ENCODE data around the gene FADS2. TPM values are rescaled to one million over a fixed set of nuclear protein-coding genes. Genes with fewer than 3 reads are reported as not detected.

FADS2 gene
- total and polyA plus RNA-seq, 10 of the 15 experiments (the other 5 are each of a cell fraction or from before 2014, with no cell fraction given) = 3.3 to 313 (median 149) TPM

GRCh38 chr11:61903845-61904244 is 75.7 kb downstream of the FADS2 start:
- no peak for DNase-seq (ENCODE audit: low read depth, low spot score)
- 49% methylated on average over 3 of the region's 3 CpGs for WGBS (ENCODE audit: insufficient coverage, insufficient replicate concordance, low lambda C conversion rate, missing lambda C conversion rate)

More at GRCh38 chr11:61903845-61904244, 75.7 kb downstream of the FADS2 start:
- intact Hi-C loops (cut with micrococcal nuclease; ENCODE audit: unreplicated experiment) = no loop called here
- no peak overlapping the region for H3K4me3 ChIP-seq
- no peaks in the 10 kb centered on the region for H3K79me2 ChIP-seq (ENCODE audit: control insufficient read depth, insufficient read depth, low read length)
- TF ChIP-seq TAF1 (IDR thresholded peaks at IDR 0.05; ENCODE audit: borderline replicate concordance, low read depth, low read length) (no peak), IRF5 (IDR thresholded peaks at IDR 0.05; ENCODE audit: borderline replicate concordance) (no peak), KAT2A (conservative IDR thresholded peaks at IDR 0.05; ENCODE audit: control insufficient read depth, low read depth, low read length) (no peak)
- H4K20me1 ChIP-seq (ENCODE audit: control insufficient read depth, insufficient read depth) = no peaks in the 10 kb centered on the region
- no peaks in the 10 kb centered on the region for H3K4me1 ChIP-seq (ENCODE audit: control insufficient read depth, insufficient read depth, low read length)
- no peaks in the 10 kb centered on the region for H3K36me3 ChIP-seq (ENCODE audit: control insufficient read depth in 2 of 2, insufficient read depth in 2 of 2, low read length in 1 of 2)
- ChIA-PET CTCF (interaction anchor here (0.6 to 11.4 kb wide), 7 partner anchors 7 to 175 kb away, joined by 3 to 321 read pairs (median 3); no protein-coding TSS in a partner anchor), POLR2A (no interaction called here), SMC1A (ENCODE audit: uncharacterized antibody, unreplicated experiment) (interaction anchor here (1.2 to 11.0 kb wide), 3 partner anchors 103 to 202 kb away, joined by 3 to 168 read pairs (median 3); no protein-coding TSS in a partner anchor), RAD21 (ENCODE audit: unreplicated experiment) (interaction anchor here (1.3 to 9.3 kb wide), 3 partner anchors 44 to 204 kb away, joined by 4 to 175 read pairs (median 6); no protein-coding TSS in a partner anchor)
- H3K4me2 ChIP-seq (ENCODE audit: control insufficient read depth, insufficient read depth) = no peak overlapping the region
- H3K27ac ChIP-seq (ENCODE audit: control insufficient read depth, insufficient read depth) = no peak overlapping the region
- H3K27me3 ChIP-seq (replicated peaks in 1 of 2; ENCODE audit: control insufficient read depth in 2 of 2, insufficient read depth in 2 of 2, low read length in 1 of 2) = peaks cover 0 to 1% of the 10 kb centered on the region in 2 experiments; a peak in 1 of 4 replicates
- no peaks in the 10 kb centered on the region for H3K9me3 ChIP-seq (replicated peaks; ENCODE audit: control insufficient read depth, insufficient read depth, low read length)
- H2AFZ ChIP-seq (ENCODE audit: control insufficient read depth, low read depth, low read length) = no peak overlapping the region
- no peak overlapping the region for H3K9ac ChIP-seq (ENCODE audit: control insufficient read depth, insufficient read depth, low read length)
- BruUV-seq (replicated peaks) = no TSS peak
- ATAC-seq = no peak
- in situ Hi-C loops (cut with MboI) = no loop called here
- no peak for FAIRE-seq

Data from GM12878 (cell line).